ENCODE results near the gene CAPN7. TPM values are rescaled to one million over a fixed set of nuclear protein-coding genes. Genes with fewer than 3 reads are reported as not detected.

CAPN7 gene
- total RNA-seq, 1 donor from 2014 or later, result 42.1 TPM

- DNase-seq (ENCODE audit: low spot score), result no peak
Observed at GRCh38 chr3:15246186-15246585, 40.1 kb downstream of the CAPN7 start.

DNA sequence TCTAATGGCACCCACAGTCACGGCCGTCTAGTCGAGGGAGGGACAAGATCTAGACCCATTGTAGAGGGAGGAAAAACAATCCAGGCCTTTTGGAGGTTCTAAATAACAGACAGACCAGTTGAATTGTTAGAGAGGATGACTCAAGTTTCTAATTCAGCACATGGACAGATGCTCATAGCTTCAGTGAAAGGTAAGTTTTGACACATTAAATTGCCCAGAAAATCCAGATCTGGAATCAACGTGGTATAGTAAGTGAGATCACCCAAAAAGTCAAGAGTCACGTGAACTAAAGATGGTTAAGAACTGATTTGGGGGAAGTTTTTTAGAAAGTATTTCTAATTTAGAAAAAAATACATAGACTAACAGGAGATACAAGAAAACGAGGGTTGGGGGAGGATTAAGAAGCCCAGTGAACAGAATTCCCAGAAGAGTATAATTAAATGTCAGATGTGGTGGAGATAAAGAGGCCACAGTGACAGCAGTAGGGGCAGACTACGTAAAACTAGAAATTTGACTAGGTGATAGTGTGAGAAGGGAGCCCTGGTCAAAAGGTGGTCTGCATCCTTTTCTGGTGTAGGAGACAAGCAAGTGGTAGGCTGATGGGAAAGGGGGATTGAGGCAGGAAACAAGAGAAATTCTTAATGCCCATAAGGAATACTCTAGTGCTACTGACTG is 47.1 kb downstream of the CAPN7 start:
- DNase-seq (ENCODE audit: low spot score), result no peak

GRCh38 chr3:15255215-15255614 is 49.2 kb downstream of the CAPN7 start:
- DNase-seq (ENCODE audit: low spot score), result no peak

DNA sequence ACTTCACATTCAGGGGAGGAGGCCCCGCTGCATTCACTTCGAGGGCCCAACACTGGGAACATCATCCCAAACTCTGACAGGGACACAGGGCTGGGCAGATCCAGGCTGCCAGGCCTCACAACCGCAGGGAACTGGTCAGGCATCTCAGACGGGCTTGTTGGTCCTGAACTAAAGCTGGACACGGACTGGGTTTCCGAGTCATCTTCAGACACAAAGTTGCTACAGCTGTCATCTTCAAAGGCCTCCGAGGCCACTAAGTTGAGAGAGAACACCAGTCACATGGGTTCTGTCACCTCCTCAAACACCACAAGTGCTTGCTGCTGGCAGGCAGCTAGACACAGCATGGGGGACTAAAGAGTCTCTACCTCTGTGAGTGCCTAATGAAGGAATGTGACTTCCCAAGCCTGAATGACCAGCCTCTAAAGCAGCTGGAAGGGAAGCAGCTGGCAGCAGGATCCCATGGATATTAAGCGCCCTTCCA is 50.9 kb downstream of the CAPN7 start:
- DNase-seq (ENCODE audit: low spot score), result no peak

DNA sequence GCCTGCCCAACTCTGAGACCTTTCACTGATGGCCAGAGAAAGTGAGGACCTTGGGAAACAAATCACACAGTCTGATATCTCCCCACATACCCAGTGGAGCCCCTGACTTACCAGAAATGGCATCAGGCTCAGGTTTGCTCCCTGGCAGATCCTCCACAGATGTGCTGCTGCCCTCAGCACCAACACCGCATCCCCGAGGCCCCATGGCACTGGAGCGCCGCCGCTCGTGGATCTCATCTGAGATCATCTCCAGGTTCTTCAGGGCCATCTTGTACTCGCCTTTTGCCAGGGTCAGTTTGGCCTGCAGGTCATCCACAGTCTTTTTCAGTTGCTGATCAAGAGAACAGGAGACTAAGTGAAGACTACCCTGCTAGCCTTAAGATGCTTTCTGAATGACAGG is 52.7 kb downstream of the CAPN7 start:
- DNase-seq (ENCODE audit: low spot score), result no peak

DNA sequence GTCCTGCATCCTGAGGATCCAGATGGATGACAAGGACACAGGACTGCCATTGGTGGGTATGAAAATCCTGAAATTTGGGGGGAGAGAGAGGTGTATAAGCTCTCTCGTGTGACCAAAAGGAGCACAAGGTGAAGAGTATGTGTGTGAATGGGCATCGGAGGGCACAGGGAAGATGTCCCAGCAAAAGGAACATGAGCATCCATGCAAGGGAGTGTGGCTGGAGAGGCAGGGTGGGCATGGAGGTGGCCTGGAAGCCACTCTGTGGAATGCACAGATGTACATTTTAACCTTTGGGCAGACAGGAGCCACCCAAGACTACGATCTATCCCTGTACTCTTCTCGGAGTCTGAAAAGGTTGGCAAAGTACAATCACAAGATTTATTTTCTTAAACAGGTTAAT is 54.5 kb downstream of the CAPN7 start:
- DNase-seq (ENCODE audit: low spot score), result no peak

DNA sequence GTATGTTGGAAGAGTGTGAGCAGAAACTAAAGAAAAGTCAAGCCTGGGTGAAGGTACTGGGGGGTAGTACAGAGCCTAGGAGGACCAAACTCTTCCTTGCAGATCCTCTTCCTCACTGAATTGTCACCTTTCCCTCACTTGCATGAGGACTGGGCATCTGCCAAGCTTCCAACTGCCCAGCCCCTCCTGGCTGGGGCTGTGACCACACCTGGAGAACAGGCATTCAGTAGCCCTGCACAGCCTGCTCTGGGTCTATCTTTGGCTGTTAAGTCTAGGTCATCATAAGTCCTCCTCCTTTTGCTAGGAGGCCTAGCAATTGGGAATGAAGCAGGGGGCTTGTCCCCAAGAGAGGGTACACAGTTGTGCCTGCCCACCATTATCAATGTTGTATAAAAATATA is 55.2 kb downstream of the CAPN7 start:
- DNase-seq (ENCODE audit: low spot score), result no peak

DNA sequence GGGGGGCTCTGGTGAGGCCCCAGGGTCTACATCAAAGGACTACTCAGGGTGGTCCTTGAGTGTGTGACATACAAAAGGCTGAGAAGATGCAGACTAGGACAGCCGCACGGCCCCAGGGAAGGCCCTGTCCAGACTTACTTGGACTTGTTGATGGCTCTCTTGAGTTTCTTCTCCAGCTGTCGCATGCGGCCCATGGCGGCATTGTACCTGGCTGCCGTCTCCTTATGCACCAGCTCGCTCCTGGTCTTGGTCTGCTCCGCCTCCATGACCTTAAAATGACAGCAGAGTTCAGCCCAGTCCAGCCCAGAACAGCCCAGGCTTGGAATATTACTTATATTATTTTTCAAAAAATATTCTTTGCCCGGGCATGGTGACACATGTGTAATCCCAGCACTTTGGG is 56.0 kb downstream of the CAPN7 start:
- no peak for DNase-seq (ENCODE audit: low spot score)

DNA sequence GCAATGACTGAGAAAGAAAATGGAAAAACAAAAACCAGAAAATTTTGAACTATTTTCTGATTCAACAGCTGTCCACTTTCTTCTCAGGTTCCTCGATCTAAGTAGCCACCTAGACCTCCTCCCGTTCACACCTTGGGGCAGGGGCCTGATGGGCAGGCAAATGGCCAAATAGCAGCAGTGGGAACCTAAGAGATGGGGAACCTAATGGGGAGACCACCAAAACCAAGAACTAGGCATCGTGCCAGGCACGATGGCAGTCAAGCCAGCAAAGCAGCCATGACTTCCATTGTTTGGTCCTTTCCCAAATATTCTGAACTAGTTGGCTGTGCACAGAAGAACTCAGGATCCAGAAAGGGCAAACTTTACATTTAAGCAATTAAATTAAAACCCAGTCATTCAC is 57.1 kb downstream of the CAPN7 start:
- no peak for DNase-seq (ENCODE audit: low spot score)

DNA sequence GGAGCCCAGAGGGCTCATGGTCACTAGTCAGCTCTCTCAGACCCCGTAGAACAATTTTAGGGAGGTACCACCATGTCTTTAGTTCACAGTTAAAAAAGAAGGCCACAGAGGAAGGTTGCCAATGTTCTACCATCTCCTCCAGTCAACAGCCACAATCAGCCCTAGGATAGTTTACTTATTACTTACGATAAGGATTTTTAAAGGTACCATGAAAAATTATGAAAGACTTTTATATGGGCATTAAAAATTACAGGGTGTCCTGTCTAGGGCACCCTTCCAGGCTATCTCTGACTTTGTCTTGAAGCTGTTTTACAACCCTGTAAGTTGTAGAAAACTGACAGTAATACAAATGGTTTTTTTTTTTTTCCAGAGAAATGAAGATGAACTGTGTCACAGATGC is 57.9 kb downstream of the CAPN7 start:
- DNase-seq (ENCODE audit: low spot score), result no peak

DNA sequence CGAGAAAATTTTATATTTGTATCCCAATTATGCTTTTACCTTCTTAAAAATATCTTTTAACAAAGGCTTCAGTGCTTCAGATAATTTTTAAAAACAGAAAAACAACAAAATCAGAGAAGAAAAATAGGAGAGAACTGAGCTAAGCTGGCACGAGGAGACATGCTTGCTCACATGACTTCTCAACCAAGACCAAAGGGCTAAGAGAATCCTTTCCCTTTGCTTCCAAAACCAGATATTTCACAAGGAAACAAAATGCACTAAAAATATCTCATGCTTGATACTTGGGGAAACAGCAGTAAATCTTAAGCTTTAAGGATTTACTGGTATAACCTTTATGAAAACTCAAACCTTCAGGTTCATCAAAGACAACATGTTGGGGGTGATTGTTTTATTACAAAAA is 58.4 kb downstream of the CAPN7 start:
- DNase-seq (ENCODE audit: low spot score), result peak; percentile 45

DNA sequence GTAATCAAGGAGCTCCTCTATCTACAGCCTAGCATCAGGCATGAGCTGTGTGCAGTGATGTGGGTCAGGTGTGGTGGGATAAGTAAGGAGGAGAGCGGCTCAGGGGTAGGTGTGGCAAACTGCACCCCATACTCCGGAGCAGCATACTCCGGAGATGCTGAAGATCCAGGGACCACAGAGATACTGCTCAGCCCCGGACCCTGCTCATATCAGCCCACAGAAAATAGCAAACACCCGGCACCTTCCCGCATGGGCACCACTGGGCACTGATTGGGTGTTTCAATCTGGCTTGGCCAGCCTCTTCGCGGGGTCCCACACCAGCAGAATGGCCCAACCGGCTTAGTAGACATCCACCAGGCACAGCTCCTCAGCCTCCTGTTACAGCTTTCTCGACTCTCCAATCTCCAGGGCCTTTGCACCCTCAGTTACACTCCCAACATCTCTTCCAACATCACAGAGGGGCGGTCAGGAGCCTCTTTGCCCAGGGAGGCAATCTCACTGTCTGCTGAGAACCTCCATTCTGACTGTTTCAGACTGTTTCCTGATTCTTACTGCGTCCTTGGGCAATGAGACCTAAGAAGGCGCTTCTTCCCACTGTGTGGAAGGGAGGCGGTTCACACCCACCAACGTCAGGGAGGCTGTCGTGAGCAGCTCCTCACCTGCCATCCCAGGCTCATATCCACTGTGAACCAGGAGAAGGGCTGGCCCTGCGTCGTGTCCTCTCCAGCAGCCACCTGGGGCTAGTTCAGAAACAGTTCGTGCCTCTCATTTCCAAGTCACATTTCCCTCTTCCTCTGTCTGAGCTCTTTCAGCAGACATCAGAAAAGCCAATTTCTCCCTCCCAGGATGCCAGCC is 59.8 kb downstream of the CAPN7 start:
- DNase-seq (ENCODE audit: low spot score), result no peak

GRCh38 chr3:15266510-15267376 is 60.7 kb downstream of the CAPN7 start:
- no peak for DNase-seq (ENCODE audit: low spot score)

- no peak for DNase-seq (ENCODE audit: low spot score)
Observed at GRCh38 chr3:15267502-15267901, 61.5 kb downstream of the CAPN7 start.

DNA sequence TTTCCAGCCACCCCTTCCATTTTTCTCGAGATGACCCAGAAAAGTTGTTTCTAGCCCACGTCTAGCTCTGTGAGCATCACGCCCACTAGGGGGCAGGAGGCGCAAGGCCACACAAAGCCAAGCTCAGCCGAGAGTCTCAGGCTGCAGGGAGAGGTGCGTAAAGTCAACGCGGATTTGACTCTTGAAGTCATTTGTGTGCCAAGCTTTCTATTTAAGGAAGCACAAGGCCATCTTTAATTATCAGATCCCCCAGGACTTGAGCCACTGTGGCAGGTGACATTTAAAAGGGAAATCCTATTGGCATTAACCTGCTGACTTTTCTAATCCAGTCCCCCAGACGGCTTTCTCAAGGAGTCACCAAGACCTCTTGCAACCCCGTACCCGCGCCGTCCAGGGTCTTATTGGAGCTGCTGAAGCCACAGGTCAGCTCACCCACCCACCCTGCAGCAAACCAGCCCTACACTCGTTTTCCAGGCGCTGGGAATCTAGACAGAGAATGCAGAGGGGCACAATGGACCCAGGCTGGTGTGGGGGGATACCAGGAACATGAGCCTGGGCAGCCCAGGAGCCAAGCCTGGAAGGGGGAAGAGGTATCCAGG is 62.1 kb downstream of the CAPN7 start:
- peak; percentile 88 for DNase-seq (ENCODE audit: low spot score)

DNA sequence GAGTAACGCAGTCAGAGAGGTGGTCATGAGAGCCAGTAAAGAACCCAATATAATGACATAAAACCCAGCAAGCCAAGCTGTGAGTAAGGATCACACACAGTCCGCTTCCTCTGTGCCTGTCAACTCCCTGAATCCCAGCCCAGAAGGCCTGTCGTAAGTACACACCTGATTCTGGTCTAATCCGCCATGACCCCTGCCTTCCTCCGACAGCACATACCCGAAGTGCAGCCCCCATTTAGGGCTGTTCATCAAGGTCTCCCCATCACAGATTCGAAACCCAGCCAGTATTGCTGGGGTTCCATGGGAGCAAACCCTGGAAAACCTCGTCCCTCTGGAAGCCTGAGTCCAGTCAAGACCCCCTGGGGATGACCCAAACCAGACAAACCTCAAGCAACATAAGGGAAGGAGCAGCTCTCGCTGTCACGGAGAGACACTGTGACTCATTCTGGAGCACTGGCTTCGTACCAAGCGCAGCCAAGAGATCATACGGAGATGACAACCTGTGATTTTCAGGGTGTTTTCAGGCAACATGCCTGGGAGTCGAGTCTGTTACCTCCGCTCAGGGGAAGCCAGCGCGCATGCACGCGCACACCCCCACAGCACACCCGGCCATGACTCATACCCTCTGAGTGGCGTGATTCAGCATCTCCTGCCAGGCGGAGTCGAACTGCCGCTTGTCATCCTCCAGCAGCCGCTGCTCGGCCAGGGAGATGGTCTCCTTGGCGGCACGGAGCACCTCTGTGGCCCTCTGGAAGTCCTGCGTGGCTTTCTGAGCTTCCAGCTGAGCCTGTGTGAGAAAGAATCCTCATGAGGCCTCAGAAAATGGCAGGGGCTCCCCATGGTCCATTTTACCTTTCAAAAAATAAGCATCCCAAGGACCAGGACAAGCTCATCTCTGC is 63.3 kb downstream of the CAPN7 start:
- DNase-seq (ENCODE audit: low spot score), result peak; percentile 53

- DNase-seq (ENCODE audit: low spot score), result no peak
Observed at GRCh38 chr3:15271030-15271429, 65.0 kb downstream of the CAPN7 start.

DNA sequence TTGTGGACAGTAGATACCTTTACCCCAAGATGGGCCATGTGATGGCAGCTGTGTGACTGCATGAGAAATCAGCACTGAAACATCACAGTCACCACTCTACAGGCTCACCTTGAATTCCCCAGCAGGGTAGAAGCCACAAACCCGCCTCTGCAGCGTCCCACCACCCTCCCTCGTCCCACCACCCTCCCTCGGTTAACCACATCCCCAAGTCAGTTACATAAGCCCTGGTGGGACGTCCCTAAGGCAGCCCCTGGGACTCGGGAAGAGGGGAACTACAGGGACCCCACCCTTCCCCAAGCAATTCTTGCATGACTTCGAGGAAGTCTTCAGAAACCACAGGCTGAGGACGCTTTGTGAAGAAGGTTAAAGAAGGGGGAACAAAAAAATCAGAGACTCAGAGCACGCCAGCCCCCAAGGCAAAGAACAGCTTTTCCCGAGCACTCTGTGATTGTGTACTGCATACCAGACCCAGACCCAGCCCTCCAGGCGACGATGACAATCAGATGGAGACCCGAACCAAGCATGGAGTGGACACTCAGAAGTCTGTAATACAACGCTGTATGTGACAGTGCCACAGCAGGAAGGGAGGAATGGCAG is 65.8 kb downstream of the CAPN7 start:
- DNase-seq (ENCODE audit: low spot score), result no peak

DNA sequence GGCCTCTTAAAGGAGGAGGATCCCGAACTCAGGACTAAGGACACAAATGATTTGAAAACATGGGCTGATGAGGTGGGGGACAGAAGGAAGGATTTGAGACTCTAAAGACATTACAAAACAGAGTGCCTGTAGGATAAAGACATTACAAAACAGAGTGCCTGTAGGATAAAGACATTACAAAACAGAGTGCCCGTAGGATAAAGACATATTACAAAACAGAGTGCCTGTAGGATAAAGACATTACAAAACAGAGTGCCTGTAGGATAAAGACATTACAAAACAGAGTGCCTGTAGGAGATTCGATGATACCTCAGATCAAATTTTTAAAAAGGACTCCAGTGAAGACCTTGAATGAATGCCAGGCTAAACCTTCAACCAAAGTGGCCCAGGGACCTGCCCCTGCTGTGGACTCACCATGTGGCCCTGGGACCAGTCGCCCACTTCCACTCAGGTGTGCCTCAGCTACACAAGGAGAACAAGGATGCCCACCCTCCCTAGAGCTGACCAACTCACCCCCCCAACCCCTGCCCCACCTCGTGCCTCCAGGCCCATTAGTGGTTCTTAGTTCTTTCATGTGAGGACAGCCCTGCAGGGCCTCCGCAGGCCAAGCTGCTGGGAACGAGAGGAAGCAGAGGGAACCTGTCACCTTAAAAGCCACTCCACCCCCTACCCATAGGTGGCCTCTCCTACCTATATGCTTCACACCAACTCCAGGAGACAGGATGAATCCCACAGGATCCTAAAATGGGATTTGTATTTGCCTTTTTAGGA is 66.6 kb downstream of the CAPN7 start:
- DNase-seq (ENCODE audit: low spot score), result no peak

All from umbilical cord (tissue), 2 donors.